Naive thymus-derived CD4-positive, alpha-beta T cell (primary cell): ENCODE results near the gene SEL1L. TPM values are rescaled to one million over a fixed set of nuclear protein-coding genes. Genes with fewer than 3 reads are reported as not detected.

Source experiments
- ATAC-seq: fragments of 150-1000 bp; cut with Tn5 transposase; 2 replicates; pipeline ENCODE4 v1.10.0; 2021; ENCODE audit warnings: mild to moderate bottlenecking, moderate library complexity
- CTCF ChIA-PET: fragments of 350-600 bp; sonication (Branson Sonifier 250); formaldehyde crosslinking; loops from one replicate; lab custom pipeline; 2021; ENCODE audit warnings: antibody characterized with exemption; lab: Charles Lee
- POLR2A ChIA-PET: fragments of 350-600 bp; sonication (Branson Sonifier 250); formaldehyde crosslinking; loops from one replicate; lab custom pipeline; 2021; ENCODE audit warnings: antibody characterized with exemption, inconsistent platforms; lab: Charles Lee
- DNase-seq, 9 donors: peaks; one replicate each; pipeline versions ENCODE4 v3.0.0 to v3.0.0-alpha.2; 2020 to 2022; ENCODE audit warnings: mixed read lengths in 1 of 9
- H3K27ac ChIP-seq: one replicate; pipeline ENCODE4 v1.7.0; 2013; ENCODE audit warnings: mild to moderate bottlenecking, low read depth, low read length, moderate library complexity
- H3K27me3 ChIP-seq, 2 donors: one replicate each; pipeline ENCODE4 v1.7.0; 2013; ENCODE audit warnings: low read length in 2 of 2, mild to moderate bottlenecking in 2 of 2, moderate library complexity in 2 of 2; ENCODE audit not compliant: control insufficient read depth in 2 of 2, insufficient read depth in 2 of 2
- H3K36me3 ChIP-seq, 3 experiments: 1 replicate in 2 of 3; 2 replicates in 1 of 3; pipeline ENCODE4 v1.7.0; 2013; ENCODE audit warnings: low read length in 3 of 3, mild to moderate bottlenecking in 3 of 3, moderate library complexity in 1 of 3; ENCODE audit not compliant: insufficient read depth in 3 of 3, control insufficient read depth in 2 of 3
- H3K4me1 ChIP-seq, 2 donors: one replicate each; pipeline ENCODE4 v1.7.0; 2013; ENCODE audit warnings: low read length in 2 of 2, mild to moderate bottlenecking in 2 of 2, moderate library complexity in 1 of 2; ENCODE audit not compliant: control insufficient read depth in 2 of 2, insufficient read depth in 2 of 2
- H3K4me3 ChIP-seq: 2 replicates; pipeline ENCODE4 v1.7.0; 2013; ENCODE audit warnings: mild to moderate bottlenecking, low read length
- H3K9me3 ChIP-seq, 3 experiments: 1 replicate in 2 of 3; 2 replicates in 1 of 3; pipeline ENCODE4 v1.7.0; 2013; ENCODE audit warnings: low read length in 3 of 3; ENCODE audit not compliant: control insufficient read depth in 2 of 3
- H3K27ac Mint-ChIP-seq, 9 donors: one replicate each; pipeline ENCODE4 v1.8.0; 2020 to 2022; ENCODE audit warnings: mixed read lengths in 9 of 9, mild to moderate bottlenecking in 8 of 9, moderate library complexity in 5 of 9, inconsistent platforms in 2 of 9
- H3K27me3 Mint-ChIP-seq, 5 donors: one replicate each; pipeline ENCODE4 v1.8.0; 2021 to 2022; ENCODE audit warnings: mixed read lengths in 5 of 5, mild to moderate bottlenecking in 1 of 5
- H3K36me3 Mint-ChIP-seq, 5 donors: one replicate each; pipeline ENCODE4 v1.8.0; 2020 to 2022; ENCODE audit warnings: mixed read lengths in 5 of 5, mild to moderate bottlenecking in 3 of 5, inconsistent platforms in 1 of 5
- H3K4me1 Mint-ChIP-seq, 7 donors: one replicate each; pipeline ENCODE4 v1.8.0; 2020 to 2022; ENCODE audit warnings: mixed read lengths in 7 of 7, mild to moderate bottlenecking in 3 of 7, inconsistent platforms in 1 of 7
- H3K4me3 Mint-ChIP-seq, 10 donors: one replicate each; pipeline ENCODE4 v1.8.0; 2020 to 2022; ENCODE audit warnings: mild to moderate bottlenecking in 10 of 10, mixed read lengths in 10 of 10, moderate library complexity in 6 of 10, inconsistent platforms in 2 of 10
- H3K9me3 Mint-ChIP-seq, 11 donors: one replicate each; pipeline ENCODE4 v1.8.0; 2020 to 2022; ENCODE audit warnings: mixed read lengths in 11 of 11, mild to moderate bottlenecking in 4 of 11, inconsistent platforms in 1 of 11, moderate library complexity in 1 of 11
- intact Hi-C, 2 donors: fragments of 100-400 bp; cut with micrococcal nuclease; formaldehyde crosslinking; loops; one replicate each; pipeline ENCODE4 v1.15.1; 2023
- polyA plus RNA-seq, 2 donors: library from polyadenylated mRNA; unstranded; fragments of 300-500 nt; fragmentation: Illumina TruSeq; gene quantifications; one replicate each; pipeline ENCODE4 v1.2.3, GENCODE V29; 2021
- total RNA-seq, 6 experiments: library from RNA in 5 of 6; stranded (reverse) in 5 of 6; gene quantifications; 1 replicate in 5 of 6; 2 replicates in 1 of 6; pipeline ENCODE4 v1.2.3 and lab custom pipeline; 2021 to 2026

The SEL1L gene
- total and polyA plus RNA-seq, 7 experiments from 2014 or later, result 15.4 to 72.2 (median 47.3) TPM

GRCh38 chr14:81455390-81455789, 78.3 kb downstream of the SEL1L start:
- ChIA-PET POLR2A (interaction anchor here (0.6 kb wide), 1 partner anchor 136 kb away, joined by 6 read pairs; no protein-coding TSS in a partner anchor), CTCF (interaction anchor here (0.8 to 1.2 kb wide), 3 partner anchors 9 to 259 kb away, joined by 3 to 6 read pairs (median 6); no protein-coding TSS in a partner anchor)
- Mint-ChIP-seq H3K36me3 (no peaks in the 10 kb centered on the region), H3K27me3 (peaks cover 0 to 9% (median 0%) of the 10 kb centered on the region in 5 donors), H3K4me3 (no peak overlapping the region), H3K4me1 (peaks cover 0 to 7% (median 0%) of the 10 kb centered on the region in 7 donors), H3K27ac (no peak overlapping the region), H3K9me3 (peaks cover 0 to 2% (median 0%) of the 10 kb centered on the region in 11 donors)
- no peak overlapping the region for H3K27ac ChIP-seq
- H3K27me3 ChIP-seq, result no peaks in the 10 kb centered on the region
- intact Hi-C loops, result no loop called here
- no peaks in the 10 kb centered on the region for H3K4me1 ChIP-seq
- no peaks in the 10 kb centered on the region for H3K9me3 ChIP-seq
- DNase-seq (no peak), ATAC-seq (peak; percentile 24)
- H3K36me3 ChIP-seq, result no peaks in the 10 kb centered on the region
- H3K4me3 ChIP-seq, result no peak overlapping the region

- intact Hi-C loops, result no loop called here
- H3K36me3 Mint-ChIP-seq, result no peaks in the 10 kb centered on the region
- H3K27me3 ChIP-seq, result no peaks in the 10 kb centered on the region
- H3K4me1 ChIP-seq, result no peaks in the 10 kb centered on the region
- ChIA-PET POLR2A (no interaction called here), CTCF (interaction anchor here (1.2 kb wide), 1 partner anchor 185 kb away, joined by 6 read pairs; no protein-coding TSS in a partner anchor)
- H3K4me3 ChIP-seq, result no peak overlapping the region
- peaks cover 0 to 7% (median 0%) of the 10 kb centered on the region in 7 donors for H3K4me1 Mint-ChIP-seq
- peak overlapping the region in 1 of 9 donors; percentile 55 for H3K27ac Mint-ChIP-seq
- no peak overlapping the region for H3K27ac ChIP-seq
- no peaks in the 10 kb centered on the region for H3K36me3 ChIP-seq
- ATAC-seq (no peak), DNase-seq (no peak)
- no peak overlapping the region for H3K4me3 Mint-ChIP-seq
- H3K9me3 ChIP-seq, result no peaks in the 10 kb centered on the region
- H3K27me3 Mint-ChIP-seq, result peaks cover 0 to 9% (median 0%) of the 10 kb centered on the region in 5 donors
- H3K9me3 Mint-ChIP-seq, result peaks cover 0 to 2% (median 0%) of the 10 kb centered on the region in 11 donors
These were observed 79.0 kb downstream of the SEL1L start for GRCh38 chr14:81454572-81455218.

GRCh38 chr14:81453166-81453766, 80.4 kb downstream of the SEL1L start:
- CTCF ChIA-PET, result interaction anchor here (0.6 to 2.5 kb wide), 7 partner anchors 12 to 466 kb away, joined by 3 to 9 read pairs (median 4); no protein-coding TSS in a partner anchor
- Histone ChIP-seq H3K9me3 (no peaks in the 10 kb centered on the region), H3K4me3 (no peak overlapping the region), H3K27me3 (no peaks in the 10 kb centered on the region), H3K36me3 (no peaks in the 10 kb centered on the region), H3K27ac (no peak overlapping the region), H3K4me1 (no peaks in the 10 kb centered on the region)
- no peak overlapping the region for H3K27ac Mint-ChIP-seq
- peaks cover 0 to 7% (median 0%) of the 10 kb centered on the region in 7 donors for H3K4me1 Mint-ChIP-seq
- intact Hi-C loops, result loop anchor here (1.0 to 2.0 kb wide), 4 partner anchors 11 to 499 kb away; no protein-coding TSS in a partner anchor
- H3K36me3 Mint-ChIP-seq, result no peaks in the 10 kb centered on the region
- peaks cover 0 to 2% (median 0%) of the 10 kb centered on the region in 11 donors for H3K9me3 Mint-ChIP-seq
- peak; percentile 86 for ATAC-seq
- peaks cover 0 to 18% (median 5%) of the 10 kb centered on the region in 5 donors for H3K27me3 Mint-ChIP-seq
- peak in 7 of 9 donors; percentile 17 to 46 (median 34) for DNase-seq
- POLR2A ChIA-PET, result no interaction called here
- H3K4me3 Mint-ChIP-seq, result peak overlapping the region in 1 of 10 donors; percentile 19

- no peak for DNase-seq
- CTCF ChIA-PET, result interaction anchor here (0.9 to 2.5 kb wide), 5 partner anchors 11 to 466 kb away, joined by 3 to 9 read pairs (median 5); no protein-coding TSS in a partner anchor
- no peaks in the 10 kb centered on the region for H3K27me3 ChIP-seq
- H3K36me3 ChIP-seq, result no peaks in the 10 kb centered on the region
- H3K9me3 ChIP-seq, result no peaks in the 10 kb centered on the region
- intact Hi-C loops, result loop anchor here (1.0 to 2.0 kb wide), 4 partner anchors 12 to 498 kb away; no protein-coding TSS in a partner anchor
- POLR2A ChIA-PET, result no interaction called here
- ATAC-seq, result no peak
- H3K4me3 Mint-ChIP-seq, result peak overlapping the region in 1 of 10 donors; percentile 19
- no peak overlapping the region for H3K27ac Mint-ChIP-seq
- H3K4me3 ChIP-seq, result no peak overlapping the region
- peaks cover 0 to 2% (median 0%) of the 10 kb centered on the region in 11 donors for H3K9me3 Mint-ChIP-seq
- peaks cover 0 to 7% (median 0%) of the 10 kb centered on the region in 7 donors for H3K4me1 Mint-ChIP-seq
- peaks cover 0 to 20% (median 8%) of the 10 kb centered on the region in 5 donors for H3K27me3 Mint-ChIP-seq
- H3K36me3 Mint-ChIP-seq, result no peaks in the 10 kb centered on the region
- H3K27ac ChIP-seq, result no peak overlapping the region
- H3K4me1 ChIP-seq, result no peaks in the 10 kb centered on the region
These were observed 81.1 kb downstream of the SEL1L start for GRCh38 chr14:81452341-81453133.

- ATAC-seq (no peak), DNase-seq (no peak)
- Mint-ChIP-seq H3K9me3 (peaks cover 0 to 2% (median 0%) of the 10 kb centered on the region in 11 donors), H3K4me3 (no peak overlapping the region), H3K36me3 (no peaks in the 10 kb centered on the region), H3K27ac (no peak overlapping the region), H3K27me3 (peaks cover 4 to 26% (median 8%) of the 10 kb centered on the region in 5 donors), H3K4me1 (peaks cover 0 to 7% (median 0%) of the 10 kb centered on the region in 7 donors)
- POLR2A ChIA-PET, result no interaction called here
- no peaks in the 10 kb centered on the region for H3K27me3 ChIP-seq
- intact Hi-C loops, result no loop called here
- no peak overlapping the region for H3K27ac ChIP-seq
- no peaks in the 10 kb centered on the region for H3K36me3 ChIP-seq
- H3K9me3 ChIP-seq, result no peaks in the 10 kb centered on the region
- no peak overlapping the region for H3K4me3 ChIP-seq
- CTCF ChIA-PET, result no interaction called here
- H3K4me1 ChIP-seq, result no peaks in the 10 kb centered on the region
These were observed 82.7 kb downstream of the SEL1L start for GRCh38 chr14:81450976-81451375.

GRCh38 chr14:81450100-81450531, 83.5 kb downstream of the SEL1L start:
- no peaks in the 10 kb centered on the region for H3K4me1 ChIP-seq
- ATAC-seq, result no peak
- no peak overlapping the region for H3K27ac ChIP-seq
- CTCF ChIA-PET, result interaction anchor here (0.7 to 0.8 kb wide), 2 partner anchors 74 to 178 kb away, joined by 3 read pairs; no protein-coding TSS in a partner anchor
- peaks cover 0 to 7% (median 0%) of the 10 kb centered on the region in 7 donors for H3K4me1 Mint-ChIP-seq
- intact Hi-C loops, result no loop called here
- no peaks in the 10 kb centered on the region for H3K27me3 ChIP-seq
- H3K27ac Mint-ChIP-seq, result no peak overlapping the region
- peaks cover 4 to 26% (median 8%) of the 10 kb centered on the region in 5 donors for H3K27me3 Mint-ChIP-seq
- H3K9me3 Mint-ChIP-seq, result peaks cover 0 to 2% (median 0%) of the 10 kb centered on the region in 11 donors
- H3K4me3 Mint-ChIP-seq, result no peak overlapping the region
- H3K36me3 ChIP-seq, result no peaks in the 10 kb centered on the region
- H3K4me3 ChIP-seq, result no peak overlapping the region
- no peaks in the 10 kb centered on the region for H3K36me3 Mint-ChIP-seq
- no peak for DNase-seq
- H3K9me3 ChIP-seq, result no peaks in the 10 kb centered on the region
- POLR2A ChIA-PET, result no interaction called here
